Central memory CD4-positive, alpha-beta T cell (primary cell): ENCODE results near the gene COL27A1.

Experiments used
- DNase-seq: peaks from one replicate; pipeline ENCODE4 v3.0.0; 2022

The COL27A1 gene

GRCh38 chr9:114207845-114208244 is 52.5 kb downstream of the COL27A1 start:
- DNase-seq, result no peak

DNA sequence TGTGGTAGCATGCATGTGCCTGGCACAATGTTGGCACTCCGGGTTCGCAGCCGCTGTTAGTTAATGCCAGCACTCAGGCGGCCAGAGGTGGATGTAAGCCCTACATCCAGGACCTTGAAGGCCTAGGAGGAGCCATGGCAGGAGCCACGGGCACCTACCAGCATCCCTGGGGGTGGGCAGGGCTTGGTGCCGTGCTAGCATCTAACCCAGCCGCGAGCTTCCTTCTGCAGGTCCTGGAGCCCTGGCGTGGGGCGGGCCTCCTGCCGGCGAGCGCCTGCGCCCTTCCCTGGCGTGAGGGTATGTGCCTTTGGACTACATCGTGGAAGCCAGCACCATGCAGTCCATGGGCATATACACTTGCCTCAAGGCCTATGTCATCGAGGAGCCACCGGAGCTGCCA is 53.8 kb downstream of the COL27A1 start:
- no peak for DNase-seq

GRCh38 chr9:114210136-114210535 is 54.8 kb downstream of the COL27A1 start:
- no peak for DNase-seq

- no peak for DNase-seq
Observed at GRCh38 chr9:114210691-114211276, 55.4 kb downstream of the COL27A1 start.

GRCh38 chr9:114212826-114213225 is 57.5 kb downstream of the COL27A1 start:
- no peak for DNase-seq

DNA sequence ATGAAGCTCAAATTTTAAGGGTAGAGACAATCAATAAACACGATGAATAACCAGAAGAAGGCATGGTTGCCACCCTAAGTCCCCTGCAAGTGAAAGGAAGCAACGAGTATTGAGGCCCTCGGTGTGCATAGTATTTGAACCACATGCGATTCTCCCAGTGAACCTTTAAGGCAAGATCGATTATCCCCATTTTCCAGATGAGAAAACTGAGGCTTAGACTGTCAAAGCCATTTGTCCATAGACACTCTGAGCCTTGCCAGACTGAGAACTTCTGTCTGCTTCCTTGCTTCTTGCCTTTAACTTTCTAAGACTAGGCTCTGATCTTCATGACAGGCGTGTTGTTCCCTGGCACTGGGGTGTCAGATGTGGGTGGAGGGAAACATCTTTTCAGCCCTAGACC is 58.2 kb downstream of the COL27A1 start:
- no peak for DNase-seq

DNA sequence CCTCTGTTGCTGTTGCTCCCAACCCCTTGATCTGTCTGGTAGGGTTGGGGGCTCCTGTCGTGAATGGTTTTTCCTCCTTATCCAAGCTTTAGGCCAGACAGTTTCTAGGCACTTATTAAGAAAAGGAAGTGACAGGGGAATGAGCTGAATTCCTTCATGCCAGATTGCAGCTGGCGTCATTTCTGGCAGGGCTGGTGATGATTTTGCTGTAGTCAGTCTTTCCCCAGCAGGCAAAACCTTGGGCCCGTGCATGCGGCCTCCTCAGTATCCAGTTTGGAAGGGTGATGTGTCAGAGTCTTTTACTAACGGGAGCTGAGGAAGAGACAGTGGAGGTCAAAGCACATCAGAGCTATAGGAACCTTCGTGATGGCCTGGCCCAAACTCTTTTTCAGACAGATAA is 58.8 kb downstream of the COL27A1 start:
- DNase-seq, result no peak

- no peak for DNase-seq
Observed at GRCh38 chr9:114214686-114215414, 59.5 kb downstream of the COL27A1 start.

- DNase-seq, result no peak
Observed at GRCh38 chr9:114216081-114216480, 60.7 kb downstream of the COL27A1 start.

DNA sequence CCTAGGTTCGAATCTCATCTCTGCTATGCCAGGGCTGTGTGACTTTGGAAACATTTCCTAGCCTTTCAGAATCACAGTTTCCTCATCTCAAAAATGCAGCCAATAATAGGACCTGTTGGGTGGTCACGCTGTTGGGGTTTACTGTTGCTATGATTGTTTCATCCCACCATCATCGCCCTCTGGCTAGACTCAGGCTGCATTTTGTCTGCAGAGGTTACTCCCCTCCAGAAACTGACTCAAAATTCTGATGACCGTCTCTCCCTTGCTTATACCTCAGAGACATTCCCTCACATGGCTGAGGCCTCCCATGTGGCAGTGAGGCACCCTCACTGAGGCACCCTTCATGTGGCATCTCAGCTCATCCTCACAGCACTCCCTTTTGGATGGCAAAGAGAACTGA is 61.6 kb downstream of the COL27A1 start:
- no peak for DNase-seq

- DNase-seq, result no peak
Observed at GRCh38 chr9:114218264-114219120, 63.2 kb downstream of the COL27A1 start.

DNA sequence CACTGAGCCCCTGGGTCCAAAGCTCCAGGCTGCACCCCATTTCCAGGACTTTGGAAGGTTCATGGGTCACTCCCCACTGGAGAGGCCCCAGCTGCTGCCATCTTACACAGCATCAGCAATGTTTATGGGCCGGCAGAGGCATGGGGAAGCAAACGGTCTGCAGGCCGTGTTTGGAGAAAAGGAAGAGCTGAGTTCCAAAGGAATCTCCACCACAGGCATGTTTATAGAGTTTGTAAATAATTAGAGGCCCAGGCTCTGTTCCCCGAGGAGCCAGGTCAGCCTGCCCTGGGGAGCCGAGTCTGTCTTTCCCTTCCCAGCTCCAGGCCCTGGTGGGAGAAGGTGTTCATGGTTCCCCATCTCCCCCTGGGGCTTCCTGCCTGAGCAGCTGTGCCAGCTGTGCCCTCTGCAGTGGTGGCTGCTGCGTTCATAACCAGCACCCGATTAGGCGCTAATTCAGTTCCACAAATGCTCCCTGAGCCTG is 64.8 kb downstream of the COL27A1 start:
- DNase-seq, result no peak

GRCh38 chr9:114221706-114222465 is 66.5 kb downstream of the COL27A1 start:
- no peak for DNase-seq

- DNase-seq, result no peak
Observed at GRCh38 chr9:114223564-114224246, 68.4 kb downstream of the COL27A1 start.

- no peak for DNase-seq
Observed at GRCh38 chr9:114224247-114224610, 68.9 kb downstream of the COL27A1 start.

GRCh38 chr9:114225561-114226212 is 70.3 kb downstream of the COL27A1 start:
- no peak for DNase-seq

DNA sequence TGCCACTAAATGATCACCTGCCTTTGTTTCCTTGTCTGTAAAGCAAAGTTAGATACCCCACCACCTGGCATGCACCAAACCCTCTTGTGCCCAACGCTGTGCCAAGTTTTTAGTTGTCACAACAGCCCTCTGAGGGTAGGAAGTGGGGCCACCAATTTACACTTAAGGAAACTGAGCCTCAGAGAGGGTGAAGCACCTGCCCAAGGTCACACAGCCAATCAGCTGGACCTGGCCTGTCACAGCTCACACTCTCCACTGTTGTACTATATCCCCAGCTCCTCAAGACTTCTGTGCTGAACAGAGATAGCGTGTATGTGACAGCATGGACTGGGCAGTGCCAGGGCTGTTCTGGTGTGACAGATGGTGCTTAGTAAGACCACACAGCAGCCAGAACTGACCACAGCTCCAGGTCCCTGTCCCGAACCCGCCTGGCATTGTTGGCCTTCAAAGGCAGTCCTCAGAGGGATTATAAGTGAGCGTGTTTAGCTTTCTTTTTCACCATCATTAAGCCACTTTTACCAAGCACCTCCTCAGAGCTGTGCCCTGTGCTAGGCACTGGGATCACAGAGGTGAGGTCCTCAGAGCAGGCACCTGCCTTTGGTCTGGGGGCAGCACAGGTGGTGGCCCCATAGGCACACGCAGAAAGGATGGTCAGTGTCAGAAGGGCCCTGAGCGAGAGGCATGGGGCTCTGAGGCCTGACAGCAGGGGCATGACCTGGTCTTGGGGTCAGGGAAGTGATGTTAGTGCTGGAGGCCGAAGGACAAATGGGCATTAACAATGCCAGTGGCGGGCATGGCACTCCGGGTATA is 71.1 kb downstream of the COL27A1 start:
- DNase-seq, result no peak

DNA sequence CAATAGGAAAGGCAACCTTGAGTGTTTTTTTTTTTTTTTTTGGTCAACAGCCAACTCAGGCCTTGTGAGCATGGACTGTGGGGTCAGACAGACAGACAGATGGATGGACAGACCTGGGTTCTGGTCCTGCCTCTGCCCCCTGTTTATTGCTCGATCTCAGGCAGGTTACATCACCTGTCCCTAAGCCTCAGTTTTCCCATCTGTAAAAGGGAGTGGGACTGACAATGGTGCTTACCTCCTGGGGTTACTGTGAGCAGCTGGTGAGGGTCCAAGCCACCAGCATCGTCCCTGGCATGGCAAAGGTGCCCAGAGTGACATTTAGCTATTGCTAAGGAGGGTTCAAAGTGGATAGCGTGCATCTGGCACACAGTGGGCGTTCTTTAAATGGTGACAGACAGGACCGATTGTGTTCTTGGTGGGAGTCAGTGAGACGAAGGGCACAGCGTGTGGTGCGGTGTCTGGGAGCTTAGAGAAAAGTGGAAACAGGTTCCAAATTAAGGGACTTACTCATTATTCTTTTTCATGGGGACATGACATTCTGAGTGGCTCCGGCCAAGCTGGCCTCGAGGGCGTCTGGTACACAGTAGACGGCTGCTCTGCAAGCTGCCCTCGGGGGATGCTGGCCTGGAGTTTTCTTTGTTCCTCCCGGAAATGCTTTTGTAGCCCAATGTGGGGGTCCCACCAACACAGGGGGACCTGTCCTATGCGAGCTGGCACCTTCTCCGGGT is 72.1 kb downstream of the COL27A1 start:
- DNase-seq, result no peak

GRCh38 chr9:114228016-114228808 is 72.9 kb downstream of the COL27A1 start:
- DNase-seq, result no peak
